ENCODE measurements around the gene STAT2. TPM values are rescaled to one million over a fixed set of nuclear protein-coding genes. Genes with fewer than 3 reads are reported as not detected.
"Not testable (repeated sequence)": the region's sequence is repeated elsewhere in the genome, so short reads cannot be mapped to it uniquely, and the experiment has no call there.

The STAT2 gene
- total RNA-seq, 1 experiment from 2014 or later, result 125 TPM

DNA sequence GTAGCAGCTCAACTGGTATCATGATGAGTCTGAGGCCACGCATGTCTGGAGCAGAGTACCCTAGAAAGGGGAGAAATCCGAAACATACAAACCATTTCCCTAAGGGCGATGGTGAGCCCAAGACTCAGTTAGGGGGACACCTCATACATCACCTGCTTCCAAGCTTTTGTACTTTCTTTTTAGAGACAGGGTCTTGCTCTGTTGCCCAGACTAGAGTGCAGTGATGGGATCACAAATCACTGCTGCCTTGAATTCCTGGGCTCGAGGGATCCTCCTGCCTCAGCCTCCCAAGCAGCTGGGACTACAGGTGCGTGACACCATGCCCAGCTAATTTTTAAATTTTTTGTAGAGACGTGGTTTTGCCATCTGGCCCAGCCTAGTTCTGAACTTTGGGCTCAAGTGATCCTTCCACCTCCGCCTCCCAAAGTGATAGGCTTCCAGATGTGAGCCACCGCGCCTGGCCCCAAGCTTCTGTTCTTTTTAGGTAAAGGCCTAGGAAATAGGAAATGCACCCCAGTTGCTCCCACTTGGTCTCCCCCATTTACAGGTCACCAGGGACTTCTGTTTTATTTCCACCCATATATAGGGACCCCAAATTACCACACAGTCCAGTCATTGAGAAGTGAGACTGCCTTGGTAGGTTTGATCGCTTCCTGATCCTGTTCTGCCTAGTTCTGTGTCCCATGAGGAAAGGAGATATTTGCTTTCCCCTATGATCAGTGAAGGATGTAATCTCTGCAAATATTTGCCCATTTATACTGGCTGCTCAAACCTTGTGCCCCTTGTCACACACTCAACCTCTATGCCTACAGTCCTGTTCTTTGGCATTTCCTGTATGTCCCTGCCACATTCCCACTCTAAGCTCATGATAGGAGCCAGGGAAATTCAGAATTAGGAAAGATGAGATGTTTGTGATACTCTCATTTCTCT lies 2.5 kb upstream of the STAT2 start, which contains the start of gene APOF:
Gene APOF, minus strand, starts transcription at position 728 of the 930 bp plus-strand sequence. Its CDS starts 112 bp downstream, at position 616.
- DNase-seq (ENCODE audit: low spot score), result no peak

DNA sequence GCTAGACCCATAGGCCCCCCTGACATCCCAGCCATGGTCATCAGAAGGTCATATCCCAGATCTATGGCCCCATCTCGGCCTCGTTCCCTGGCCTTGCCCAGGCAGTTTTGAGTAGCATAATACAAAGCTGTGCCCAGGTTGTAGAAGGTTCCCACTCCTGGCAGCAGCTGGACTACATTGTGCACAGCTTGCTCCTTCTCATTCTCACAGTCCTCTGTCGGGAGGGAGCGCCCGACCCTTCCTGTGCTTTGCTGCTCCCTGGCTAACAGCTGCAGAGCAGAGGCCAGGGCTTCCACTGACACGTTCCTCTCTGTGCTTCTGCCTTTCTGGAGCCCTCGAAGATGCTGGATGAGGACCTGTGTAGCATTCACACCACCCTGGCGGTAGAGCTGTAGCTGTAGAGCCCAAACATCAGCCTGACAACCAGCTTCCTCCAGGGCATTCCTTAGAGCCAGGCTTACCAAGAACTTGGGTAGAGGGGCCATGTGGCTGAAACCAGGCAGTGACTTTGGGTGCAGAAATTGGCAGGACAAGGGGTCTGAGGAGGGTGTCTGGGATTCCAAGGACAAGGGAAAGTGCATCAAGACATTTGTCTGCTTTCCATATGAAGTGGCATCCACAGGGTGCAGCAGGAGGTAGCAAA lies 1.7 kb upstream of the STAT2 start:
- DNase-seq (ENCODE audit: low spot score), result no peak

DNA sequence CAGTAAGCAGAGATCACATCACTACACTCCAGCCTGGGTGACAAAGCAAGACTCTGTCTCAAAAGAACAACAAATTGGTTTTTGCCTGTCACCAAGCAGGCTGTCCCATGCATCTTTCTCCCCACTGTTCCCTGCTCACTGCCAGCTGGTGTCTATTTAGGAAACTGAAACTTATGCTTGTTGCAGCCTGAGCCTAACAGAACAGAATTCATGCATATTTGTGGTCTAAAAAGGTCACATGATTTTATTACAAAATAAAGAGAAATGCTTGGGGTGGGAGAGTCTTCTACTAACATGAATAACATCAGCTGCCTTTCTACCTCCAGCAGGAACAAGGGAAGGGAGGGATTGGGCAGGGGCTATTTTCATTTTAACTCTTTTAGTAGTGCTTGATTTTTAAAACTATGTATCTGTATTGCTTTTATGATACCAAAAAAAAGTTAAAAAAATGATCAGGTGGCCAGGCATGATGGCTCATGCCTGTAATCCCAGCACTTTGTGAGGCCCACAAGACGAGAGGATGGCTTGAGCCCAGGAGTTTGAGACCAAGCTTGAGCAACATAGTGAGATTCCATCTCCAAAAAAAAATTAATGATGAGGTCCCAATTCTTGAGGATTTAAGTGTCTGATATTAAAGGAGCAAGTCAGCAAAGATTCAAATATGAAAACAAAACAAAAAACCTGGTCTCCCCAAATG lies 923 bp downstream of the STAT2 start:
- peak; percentile 82 for DNase-seq (ENCODE audit: low spot score)

DNA sequence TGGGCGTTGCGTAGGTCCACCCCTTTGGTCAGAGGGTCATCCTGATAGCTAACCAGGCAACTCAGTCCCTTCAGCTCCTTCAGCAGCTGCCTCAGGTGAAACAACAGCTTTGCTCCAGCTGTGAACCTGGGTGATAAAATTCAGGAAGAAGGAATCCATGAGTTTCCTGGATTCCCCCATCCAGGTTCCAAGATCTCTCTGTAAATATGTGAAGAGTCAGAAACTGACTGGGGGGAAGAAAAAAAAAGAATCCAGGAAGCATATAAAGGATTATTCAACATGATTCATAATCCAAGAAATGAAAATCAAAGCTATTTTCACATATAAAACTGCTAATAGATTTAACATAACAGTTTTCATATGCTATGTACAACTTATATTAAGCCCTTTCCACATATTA lies 8.6 kb downstream of the STAT2 start:
- DNase-seq (ENCODE audit: low spot score), result no peak

DNA sequence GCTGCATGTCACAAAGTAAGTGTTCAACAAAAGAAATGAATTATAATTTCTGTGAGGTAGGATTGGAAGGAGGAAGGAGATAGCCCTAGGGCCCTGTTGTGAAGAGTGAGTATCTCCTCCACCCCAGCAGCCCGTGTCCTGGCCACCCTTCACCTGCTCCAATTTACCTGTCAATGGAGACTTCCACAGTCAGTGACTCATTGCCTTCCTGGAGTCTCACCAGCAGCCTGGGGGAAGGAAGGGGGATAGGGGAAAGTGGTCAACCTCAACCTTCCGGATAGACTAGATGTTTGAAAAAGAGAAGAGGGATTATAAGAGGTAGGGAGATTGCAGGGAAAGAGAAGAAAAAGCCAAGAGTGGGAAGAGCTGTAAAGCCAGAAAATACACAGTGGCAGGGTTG lies 9.2 kb downstream of the STAT2 start:
- no peak for DNase-seq (ENCODE audit: low spot score)

DNA sequence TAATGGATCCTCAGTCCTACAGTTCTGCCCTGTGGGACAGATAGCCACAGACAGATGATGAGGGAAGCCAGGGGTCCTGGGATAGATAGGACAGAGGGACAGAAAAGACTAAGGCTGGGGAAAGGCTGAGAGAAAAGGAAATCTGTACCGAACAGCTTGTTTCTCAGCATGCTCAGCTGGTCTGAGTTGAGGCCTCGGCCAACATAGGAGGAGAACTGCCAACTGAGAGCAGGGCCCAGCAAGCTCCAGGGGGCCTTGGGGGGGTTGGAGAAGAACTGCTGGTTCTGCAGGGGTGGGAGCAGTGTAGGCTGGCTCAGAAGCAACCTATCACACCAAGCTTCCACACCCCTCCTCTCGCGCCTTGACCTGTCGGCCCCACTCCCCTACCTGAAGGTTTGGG lies 11.1 kb downstream of the STAT2 start:
- DNase-seq (ENCODE audit: low spot score), result no peak

DNA sequence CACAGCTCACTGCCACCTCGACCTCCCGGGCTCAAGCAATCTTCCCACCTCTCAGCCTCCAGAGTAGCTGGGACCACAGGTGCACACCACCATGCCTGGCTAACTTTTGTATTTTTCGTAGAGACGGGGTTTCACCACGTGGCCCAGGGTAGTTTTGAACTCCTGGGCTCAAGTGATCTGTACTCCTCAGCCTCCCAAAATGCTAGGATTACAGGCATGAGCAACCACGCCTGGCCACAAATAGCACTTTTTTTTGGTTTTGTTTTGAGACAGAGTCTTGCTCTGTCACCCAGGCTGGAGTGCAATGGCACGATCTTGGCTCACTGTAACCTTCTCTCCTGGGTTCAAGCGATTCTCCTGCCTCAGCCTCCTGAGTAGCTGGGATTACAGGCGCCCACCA lies 12.7 kb downstream of the STAT2 start:
- not testable (repeated sequence) for DNase-seq (ENCODE audit: low spot score)

DNA sequence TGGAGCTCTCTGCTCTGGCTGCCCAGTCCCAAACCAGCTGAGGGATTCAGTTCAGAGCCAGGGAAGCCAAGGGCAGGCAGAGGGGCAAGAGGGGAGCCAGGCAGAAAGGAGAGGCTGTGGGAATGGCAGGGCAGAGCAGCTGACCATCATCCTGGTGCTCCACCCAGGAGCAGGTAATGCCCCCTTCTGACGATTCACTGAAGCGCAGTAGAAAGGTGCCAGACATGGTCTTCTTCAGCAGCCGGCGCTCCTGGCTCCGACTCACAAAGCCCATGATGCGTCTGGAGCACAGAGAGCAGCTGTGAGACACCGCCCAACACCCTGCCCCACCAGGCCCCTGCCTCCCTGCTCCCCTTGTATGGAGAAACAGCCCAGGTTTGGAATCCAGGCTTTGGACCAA lies 13.2 kb downstream of the STAT2 start:
- DNase-seq (ENCODE audit: low spot score), result no peak

DNA sequence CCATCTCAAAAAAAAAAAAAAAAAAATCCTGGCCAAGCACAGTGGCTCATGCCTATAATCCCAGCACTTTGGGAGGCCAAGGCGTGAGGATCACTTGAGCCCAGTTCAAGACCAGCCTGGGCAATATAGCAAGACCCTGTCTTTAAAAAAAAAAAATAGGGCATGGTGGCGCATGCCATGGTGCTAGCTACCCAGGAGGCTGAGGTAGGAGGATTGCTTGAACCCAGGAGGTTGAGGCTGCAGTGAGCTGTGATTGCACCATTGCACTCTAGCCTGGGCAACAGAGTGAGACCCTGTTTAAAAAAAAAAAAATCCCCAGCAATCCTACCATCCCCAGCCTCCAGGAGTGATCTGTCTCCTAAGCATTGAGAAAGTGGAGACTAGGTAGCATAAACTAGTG lies 17.6 kb downstream of the STAT2 start:
- not testable (repeated sequence) for DNase-seq (ENCODE audit: low spot score)

DNA sequence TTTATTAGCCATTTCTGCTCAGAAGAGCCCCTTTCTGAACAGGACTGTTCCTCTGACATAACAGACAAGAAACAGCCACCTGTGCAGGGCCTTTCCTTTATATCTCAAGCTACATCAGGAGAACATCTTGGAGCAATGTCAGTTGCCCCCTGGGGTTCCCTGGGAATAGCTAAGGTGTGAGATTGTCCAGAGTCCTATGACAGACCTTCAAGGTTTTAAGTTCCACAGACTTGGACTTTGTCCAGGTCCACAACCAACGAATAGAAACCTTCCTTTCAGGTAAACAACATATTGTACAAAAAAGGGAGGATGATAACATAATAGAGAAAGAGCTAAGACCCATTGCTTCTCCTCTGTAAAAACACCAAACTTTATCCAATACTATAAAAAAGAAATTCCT lies 18.3 kb downstream of the STAT2 start:
- DNase-seq (ENCODE audit: low spot score), result no peak

DNA sequence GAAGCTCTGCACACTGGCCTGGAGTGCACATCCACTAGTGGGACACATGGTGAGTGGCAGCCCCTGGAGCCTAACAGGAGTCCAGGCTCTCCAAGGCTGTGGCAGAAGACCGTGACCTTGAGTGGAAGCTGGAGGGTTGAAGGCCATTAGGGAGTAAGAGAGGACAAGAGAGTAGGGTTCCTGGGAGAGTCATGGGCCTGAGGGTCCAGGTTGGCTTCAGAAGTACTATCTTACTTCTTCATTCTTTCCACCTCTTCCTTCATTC lies 20.8 kb downstream of the STAT2 start:
- DNase-seq (ENCODE audit: low spot score), result no peak

DNA sequence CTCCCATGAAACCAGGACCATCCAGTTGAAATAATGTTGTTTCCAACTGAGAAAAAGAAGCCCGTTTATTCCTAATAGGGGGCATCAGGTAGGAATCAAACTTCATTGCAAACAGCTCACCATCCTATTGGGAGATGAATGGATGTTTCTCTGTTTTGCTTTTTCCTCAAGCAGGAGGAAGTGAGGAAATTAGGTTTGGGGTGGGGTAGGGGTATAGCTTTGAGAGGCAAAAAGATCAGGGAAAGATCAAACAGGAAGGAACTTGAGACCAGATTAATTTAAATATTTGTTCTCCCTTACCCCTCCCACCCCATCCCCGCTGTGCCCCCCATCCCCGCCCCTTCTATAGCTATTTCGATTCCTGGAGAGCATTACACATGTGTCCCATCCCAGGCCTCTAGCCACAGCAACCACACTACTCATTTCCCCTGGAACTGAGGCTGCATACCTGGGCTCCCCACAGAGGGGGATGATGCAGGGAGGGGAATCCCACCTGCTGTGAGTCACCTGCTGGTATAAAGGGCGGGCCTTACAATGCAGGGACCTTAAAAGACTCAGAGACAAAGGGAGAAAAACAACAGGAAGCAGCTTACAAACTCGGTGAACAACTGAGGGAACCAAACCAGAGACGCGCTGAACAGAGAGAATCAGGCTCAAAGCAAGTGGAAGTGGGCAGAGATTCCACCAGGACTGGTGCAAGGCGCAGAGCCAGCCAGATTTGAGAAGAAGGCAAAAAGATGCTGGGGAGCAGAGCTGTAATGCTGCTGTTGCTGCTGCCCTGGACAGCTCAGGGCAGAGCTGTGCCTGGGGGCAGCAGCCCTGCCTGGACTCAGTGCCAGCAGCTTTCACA lies 21.4 kb downstream of the STAT2 start, which contains the start of gene IL23A:
Gene IL23A, plus strand, starts transcription at position 577 of the 850 bp plus-strand sequence. Its CDS starts 161 bp downstream, at position 738.
- DNase-seq (ENCODE audit: low spot score), result no peak

DNA sequence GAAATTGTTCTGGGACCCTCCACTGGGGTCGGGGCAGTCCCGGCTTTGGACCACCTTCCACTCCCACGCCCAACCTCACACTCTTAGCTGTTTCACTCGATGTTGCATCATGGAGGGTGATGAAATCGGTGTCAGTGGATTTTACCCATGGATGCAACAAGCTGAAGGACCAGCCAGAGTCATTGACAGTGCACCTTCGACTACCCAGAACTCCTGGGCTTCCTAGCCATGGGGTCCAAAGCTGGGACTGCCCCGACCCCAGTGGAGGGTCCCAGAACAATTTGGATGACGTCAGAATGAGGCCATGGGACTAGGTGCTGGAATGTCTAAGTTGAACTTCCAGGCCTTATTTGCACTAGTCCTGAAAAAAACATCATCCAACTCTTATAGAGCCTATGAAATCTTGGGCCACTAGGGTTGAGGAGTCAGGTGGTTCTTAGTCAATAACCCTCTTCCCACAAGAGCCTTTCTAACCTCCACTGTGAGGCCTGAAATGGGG lies 22.1 kb downstream of the STAT2 start:
- DNase-seq (ENCODE audit: low spot score), result no peak

DNA sequence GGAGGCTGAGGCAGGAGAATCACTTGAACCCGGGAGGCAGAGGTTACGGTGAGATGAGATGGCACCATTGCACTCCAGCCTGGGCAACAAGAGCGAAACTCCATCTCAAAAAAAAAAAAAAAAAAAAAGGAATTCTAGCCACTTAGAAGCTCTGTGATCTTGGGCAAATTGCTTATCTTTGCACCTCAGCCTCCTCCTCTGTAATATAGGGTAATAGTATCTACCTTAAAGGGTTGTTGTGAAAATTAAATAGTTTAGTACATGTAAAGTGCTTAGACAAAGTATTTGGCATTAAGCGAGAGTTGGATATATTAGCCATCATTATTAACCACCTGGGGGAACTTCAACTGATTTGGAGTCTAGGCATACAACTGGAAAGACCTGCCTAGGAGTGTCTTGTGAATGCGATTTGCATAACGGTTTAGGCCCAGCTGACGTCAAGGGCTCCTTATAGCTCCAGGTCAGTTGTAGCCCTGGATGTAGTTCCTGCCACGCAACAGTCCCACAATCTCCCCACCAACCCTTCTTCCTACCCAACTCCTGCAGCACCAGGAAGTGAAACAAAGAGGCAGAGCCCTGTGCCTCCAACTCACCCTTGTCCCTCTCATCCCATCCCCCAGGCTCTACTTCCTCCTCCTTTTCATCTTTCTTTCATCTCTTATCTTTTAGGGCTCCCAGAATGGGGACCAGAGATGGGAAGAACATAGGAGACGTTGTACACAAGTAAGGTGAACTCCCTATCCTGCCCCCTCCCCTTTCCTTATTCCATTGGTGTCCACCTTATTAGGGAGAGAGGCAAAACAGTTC lies 23.3 kb downstream of the STAT2 start:
- DNase-seq (ENCODE audit: low spot score), result no peak

DNA sequence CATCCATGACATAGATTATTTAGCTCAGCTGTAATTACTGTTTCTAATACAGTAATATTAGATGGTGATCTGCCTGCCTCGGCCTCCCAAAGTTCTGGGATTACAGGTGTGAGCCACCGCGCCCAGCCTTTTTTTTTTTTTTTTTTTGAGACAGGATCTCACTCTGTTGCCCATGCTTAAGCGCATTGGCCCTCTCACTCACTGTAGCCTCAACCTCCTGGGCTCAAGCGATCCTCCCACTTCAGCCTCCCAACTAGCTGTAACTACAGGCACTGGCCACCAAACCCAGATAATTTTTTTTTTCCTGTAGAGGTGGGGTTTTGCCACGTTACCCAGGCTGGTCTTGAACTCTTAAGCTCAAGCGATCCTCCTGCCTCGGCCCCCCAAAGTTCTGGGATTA lies 24.4 kb downstream of the STAT2 start:
- not testable (repeated sequence) for DNase-seq (ENCODE audit: low spot score)

DNA sequence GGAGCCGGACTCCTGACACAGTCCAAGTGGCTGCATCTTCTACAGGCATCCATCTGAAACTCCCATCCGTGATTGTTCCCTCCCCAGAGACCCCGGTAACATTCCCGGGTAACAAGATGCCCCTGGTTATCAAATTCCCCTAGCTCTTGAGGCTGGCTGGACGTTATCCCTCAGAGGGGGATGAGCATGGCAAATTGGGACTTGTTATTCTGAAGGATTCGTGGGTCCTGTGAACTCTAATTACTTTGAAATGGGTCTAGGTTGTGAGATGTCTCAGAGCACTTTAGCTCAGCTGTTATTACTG lies 25.5 kb downstream of the STAT2 start:
- DNase-seq (ENCODE audit: low spot score), result no peak

DNA sequence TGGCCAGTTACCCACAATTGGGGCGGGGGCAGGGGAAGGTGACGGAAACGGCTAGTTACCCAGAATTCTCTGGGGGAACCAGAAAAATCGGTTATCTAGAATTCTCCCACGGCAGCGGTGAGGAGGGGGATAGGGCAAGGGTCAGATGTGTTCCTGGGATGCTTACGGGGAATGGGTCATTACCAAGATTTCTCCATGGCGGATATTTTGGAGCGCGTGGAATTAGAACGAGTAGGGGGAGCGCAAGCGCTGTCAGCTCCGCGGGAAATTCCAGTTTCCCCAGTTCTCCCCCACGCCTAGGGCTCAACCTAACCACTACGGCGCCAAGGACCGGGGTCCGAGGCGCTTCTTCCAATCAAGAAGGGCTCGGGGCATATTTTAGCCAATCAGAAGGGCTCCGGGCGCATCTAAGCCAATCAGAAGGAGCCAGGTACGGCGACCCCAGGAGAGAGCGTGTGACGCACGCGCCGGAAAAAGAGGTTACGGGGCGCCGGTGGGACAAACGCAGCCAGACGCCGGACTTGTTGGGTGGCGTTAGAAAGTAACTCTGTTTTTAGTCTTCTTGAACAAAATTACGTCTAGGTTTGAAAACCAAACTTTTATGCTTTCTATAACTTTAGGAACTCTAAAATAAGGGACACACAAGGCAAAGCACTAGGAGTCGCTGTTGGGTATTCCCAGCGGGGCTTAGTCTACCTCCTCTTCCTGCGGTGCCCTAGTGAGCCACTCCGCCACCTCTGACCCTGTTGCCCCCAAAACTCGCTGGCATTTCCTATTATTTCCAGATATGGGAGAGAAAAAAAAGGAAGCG lies 26.0 kb downstream of the STAT2 start, which contains the start of gene PAN2:
Gene PAN2, minus strand, starts transcription at position 322 of the 811 bp plus-strand sequence. CDS start 906 bp downstream, outside the sequence.
- peak; percentile 94 for DNase-seq (ENCODE audit: low spot score)

DNA sequence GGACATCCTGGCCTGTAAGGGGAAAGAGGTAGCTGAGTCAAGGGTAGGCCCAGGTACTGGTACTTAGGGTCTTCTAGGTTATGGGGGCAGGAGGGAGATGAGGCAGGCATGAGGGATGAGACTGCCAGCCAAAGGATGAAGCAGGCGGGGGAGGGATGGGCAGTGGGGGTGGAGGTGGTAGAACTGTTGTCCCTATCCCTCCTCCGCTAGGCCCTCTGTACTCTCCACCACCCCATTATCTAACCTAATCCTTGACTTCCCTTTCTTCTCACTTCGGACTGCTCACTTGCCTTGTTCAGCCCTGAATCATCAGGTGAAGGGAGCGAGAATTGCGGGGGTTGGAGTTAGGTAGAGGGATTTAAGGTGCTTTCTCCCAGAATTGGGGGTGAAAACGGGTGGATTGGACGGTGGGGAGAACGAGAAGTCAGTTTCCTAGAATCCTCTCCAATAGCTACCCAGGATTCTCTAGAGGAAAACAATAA lies 26.7 kb downstream of the STAT2 start:
- no peak for DNase-seq (ENCODE audit: low spot score)

DNA sequence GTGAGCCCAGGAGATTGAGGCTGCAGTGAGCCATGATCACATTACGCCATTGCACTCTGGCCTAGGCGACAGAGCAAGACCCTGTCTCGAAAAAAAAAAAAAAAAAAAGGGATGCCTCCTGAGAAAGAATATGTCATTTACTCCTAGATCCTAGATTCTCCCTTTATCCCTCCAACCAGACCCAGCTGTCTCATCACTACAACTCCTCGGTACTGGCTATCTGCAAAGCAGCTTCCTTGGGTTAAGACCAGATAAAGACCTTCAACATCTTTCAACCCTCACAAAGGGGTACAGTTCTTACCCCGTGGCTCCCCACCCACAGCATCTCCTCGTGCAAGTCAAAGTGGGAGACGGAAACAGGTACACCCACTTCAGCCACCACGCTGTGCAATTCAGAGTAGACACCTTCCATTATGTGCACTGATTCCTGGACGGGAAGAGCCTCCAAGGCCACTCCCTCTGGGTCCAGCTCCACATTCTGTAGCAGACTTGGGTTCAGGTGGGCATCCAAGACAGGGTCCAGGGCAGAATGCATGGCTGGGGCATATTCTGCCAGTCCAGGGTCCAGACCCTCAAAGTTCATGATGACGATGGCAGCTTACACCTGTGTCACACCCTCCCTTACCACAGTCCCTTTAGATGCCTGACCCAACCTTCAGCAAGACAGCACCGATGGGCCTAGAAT lies 27.3 kb downstream of the STAT2 start:
- DNase-seq (ENCODE audit: low spot score), result no peak
